Erythroblast (primary cell): Measurements from ENCODE around the gene TPI1.
"Not testable (repeated sequence)": the region's sequence is repeated elsewhere in the genome, so short reads cannot be mapped to it uniquely, and the experiment has no call there.

Experiments used
- DNase-seq, 2 experiments: peaks; one replicate each; lab custom pipeline; 2025; lab: John Stamatoyannopoulos, UW
- GATA1 ChIP-seq: IDR thresholded peaks from 2 replicates; pipeline ENCODE4 v1.6.1; 2011; ENCODE audit warnings: low read depth, mild to moderate bottlenecking, control low read depth, low read length, moderate library complexity
- POLR2A ChIP-seq: IDR thresholded peaks from 2 replicates; pipeline ENCODE4 v1.6.1; 2011; ENCODE audit warnings: mild to moderate bottlenecking, low read length

Gene TPI1

DNA sequence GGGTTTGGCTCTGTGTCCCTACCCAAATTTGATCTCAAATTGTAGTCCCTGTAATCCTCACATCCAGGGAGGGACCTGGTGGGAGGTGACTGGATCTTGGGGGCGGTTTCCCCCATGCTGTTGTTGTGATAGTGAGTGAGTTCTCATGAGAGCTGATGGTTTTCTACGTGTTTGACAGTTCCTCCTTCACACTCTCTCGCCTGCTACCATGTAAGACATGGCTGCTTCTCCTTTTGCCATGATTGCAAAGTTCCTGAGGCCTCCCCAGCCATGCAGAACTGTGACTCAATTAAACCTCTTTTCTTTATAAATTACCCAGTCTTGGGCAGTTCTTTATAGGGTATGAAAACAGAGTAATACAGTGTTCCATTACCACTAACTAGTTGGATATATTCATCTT, 27.0 kb downstream of the TPI1 start:
- no peak for DNase-seq
- TF ChIP-seq POLR2A (no peak), GATA1 (no peak)

DNA sequence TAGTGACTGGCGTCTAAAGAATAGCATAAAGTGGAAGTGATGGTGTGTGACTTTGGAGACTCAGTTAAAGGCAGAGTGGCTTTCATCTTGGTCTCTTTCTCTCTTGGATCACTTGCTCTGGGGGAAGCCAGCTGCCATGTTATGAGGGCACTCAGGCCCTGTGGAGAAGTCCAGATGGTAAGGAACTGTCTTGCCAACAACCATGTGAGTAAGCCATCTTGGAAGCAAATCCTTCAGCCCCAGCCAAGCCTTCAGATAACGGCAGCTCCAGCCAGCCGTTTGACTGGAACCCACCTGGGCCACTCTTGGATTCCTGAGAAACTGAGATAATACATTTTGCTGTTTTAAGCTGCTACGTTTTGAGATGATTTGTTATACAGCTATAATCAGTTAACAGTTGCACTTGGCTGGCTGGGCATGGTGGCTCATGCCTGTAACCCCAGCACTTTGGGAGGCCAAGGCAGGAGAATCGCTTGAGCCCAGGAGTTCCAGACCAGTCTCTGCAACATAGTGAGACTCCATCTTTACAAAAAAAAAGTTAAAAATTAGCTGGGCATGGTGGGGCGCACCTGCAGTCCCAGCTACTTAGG, 29.6 kb downstream of the TPI1 start:
- DNase-seq, result no peak
- no peak for TF ChIP-seq POLR2A
- TF ChIP-seq GATA1, result no peak

DNA sequence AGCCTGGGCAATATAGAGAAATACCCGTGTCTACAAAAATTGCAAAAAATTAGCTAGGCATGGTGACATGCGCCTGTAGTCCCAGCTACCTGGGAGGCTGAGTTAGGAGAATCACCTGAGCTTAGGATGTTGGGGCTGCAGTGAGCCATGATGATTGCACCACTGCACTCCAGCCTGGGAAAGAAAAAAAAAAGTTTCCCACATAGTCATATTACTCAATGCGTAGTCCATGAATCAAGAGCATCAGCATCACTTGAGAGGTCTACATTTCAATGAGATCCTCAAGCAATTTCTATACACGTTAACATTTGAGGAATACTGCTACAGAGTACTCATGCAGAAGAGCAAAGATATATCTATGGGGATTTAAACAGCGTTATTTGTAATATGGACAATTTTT, 32.1 kb downstream of the TPI1 start:
- DNase-seq, result no peak
- no peak for TF ChIP-seq GATA1
- TF ChIP-seq POLR2A, result no peak

DNA sequence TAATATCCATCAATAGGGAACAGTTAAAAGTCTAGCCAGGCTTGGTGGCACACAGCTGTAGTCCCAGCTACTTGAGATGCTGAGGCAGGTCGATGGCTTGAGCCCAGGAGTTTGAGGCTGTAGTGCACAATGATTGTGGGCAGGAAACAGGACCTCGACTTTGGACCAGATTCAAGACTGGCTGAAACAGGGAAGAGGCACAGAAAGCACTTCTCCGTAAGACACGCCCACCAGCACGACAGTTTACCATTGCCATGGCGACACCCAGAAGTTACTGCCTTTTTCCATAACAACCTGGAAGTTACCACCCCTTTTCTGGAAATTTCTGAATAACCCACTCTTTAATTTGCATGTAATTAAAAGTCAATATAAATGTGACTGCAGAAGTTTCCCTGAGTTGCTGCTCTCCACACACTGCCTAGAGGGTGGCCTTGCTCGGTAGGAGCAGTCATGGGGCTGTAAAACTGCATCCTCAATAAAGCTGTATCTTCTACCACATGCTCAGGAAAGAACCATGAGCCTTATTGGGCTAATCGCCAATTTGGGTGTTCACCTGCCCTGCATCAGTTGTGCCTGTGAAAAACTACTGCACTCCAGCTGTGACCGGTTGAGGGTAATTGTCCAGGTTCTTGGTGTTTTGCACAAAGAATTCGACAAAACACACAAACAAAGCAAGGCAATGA, 32.6 kb downstream of the TPI1 start:
- peak; percentile 49 to 70 for DNase-seq
- TF ChIP-seq POLR2A (peak; percentile 32), GATA1 (no peak)

- no peak for DNase-seq
- TF ChIP-seq GATA1, result no peak
- TF ChIP-seq POLR2A, result no peak
These were observed 35.1 kb downstream of the TPI1 start for GRCh38 chr12:6902448-6902847.

GRCh38 chr12:6903722-6904121, 36.4 kb downstream of the TPI1 start:
- TF ChIP-seq GATA1 (no peak), POLR2A (no peak)
- no peak for DNase-seq

GRCh38 chr12:6904280-6905276, 37.2 kb downstream of the TPI1 start, which contains the start of gene LRRC23:
Gene LRRC23 (plus strand): TSS chr12:6904822. CDS start chr12:6905634, 812 bp downstream.
- peak; percentile 71 for TF ChIP-seq POLR2A
- TF ChIP-seq GATA1, result no peak
- peak; percentile 96 to 97 for DNase-seq

- peak; percentile 38 to 58 for DNase-seq
- TF ChIP-seq POLR2A (no peak), GATA1 (no peak)
These were observed 38.2 kb downstream of the TPI1 start for GRCh38 chr12:6905414-6906040.

DNA sequence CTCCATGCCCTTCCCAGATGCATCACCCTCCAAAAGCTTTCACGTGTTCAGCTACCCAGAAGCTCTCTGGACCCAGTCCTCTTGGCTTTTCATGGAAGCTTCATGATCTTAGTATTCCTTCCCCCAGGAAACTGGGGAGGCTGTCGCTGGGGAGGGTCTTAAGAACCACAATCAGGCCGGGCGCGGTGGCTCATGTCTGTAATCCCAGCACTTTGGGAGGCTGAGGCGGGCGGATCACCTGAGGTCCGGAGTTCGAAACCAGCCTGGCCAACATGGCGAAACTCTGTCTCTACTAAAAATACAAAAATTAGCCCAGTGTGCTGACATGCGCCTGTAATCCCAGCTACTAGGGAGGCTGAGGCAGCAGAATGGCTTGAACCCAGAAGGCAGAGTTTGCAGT, 40.8 kb downstream of the TPI1 start:
- not testable (repeated sequence) for DNase-seq

- TF ChIP-seq POLR2A, result no peak
- TF ChIP-seq GATA1, result no peak
- DNase-seq, result no peak
These were observed 42.3 kb downstream of the TPI1 start for GRCh38 chr12:6909421-6910145.

DNA sequence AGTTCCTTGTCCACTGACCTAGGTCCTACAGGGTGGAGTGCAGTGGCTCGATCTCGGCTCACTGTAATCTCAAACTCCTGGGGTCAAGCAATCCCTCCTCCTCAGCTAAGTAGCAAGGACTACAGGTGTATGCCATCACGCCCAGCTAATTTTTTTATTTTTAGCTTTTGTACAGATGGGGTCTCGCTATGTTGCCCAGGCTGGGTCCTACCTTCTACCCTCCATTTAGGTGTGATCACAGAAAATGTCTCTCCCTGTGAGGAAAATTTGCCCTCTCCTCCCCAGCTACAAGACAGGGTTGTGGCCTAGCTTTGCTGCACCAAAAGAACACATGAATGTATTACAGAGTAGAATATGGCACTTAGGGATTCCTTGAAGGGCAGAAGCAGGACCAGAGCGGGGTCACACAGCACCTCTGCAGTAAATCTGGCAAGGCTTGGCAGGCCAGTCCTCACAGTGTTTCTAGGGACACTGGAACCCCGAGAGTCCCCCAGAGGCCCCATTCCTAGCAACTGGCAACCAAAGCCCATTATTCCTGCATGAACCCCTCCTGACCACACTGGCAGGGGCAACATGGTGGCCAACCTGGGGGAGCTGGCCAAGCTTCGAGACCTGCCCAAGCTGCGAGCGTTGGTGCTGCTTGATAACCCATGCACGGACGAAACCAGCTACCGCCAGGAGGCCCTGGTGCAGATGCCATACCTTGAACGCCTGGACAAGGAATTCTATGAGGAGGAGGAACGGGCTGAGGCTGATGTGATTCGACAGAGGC, 45.0 kb downstream of the TPI1 start:
- TF ChIP-seq POLR2A, result no peak
- no peak for TF ChIP-seq GATA1
- no peak for DNase-seq
